ENCODE data around the gene RAB3A. TPM values are rescaled to one million over a fixed set of nuclear protein-coding genes. Genes with fewer than 3 reads are reported as not detected.

RAB3A gene
- total RNA-seq, 1 donor, result 3.8 TPM

DNA sequence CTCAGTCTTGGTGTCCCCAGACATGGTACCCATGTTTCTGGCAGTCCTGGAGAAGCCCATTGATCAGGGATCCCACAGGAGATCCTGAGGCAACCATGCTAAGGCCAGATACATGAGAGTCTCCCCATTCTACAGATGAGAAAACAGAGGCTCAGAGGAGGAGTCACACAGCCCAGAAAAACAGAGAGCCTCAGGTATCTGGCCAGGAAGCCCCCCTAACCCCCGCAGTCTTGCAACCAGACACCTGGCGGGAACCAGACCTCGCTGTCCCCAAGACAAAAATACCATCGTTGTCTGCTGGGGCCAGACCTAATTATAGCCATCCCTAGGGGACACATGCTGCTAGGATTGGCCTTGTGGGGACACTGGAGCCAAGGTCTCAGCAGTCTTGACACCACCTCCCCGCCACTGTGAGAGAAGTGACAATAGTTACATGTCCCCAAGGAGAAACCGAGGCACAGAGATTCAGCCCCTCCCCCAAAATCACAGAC, 24.0 kb upstream of the RAB3A start:
- H3K4me3 ChIP-seq (ENCODE audit: low read length), result no peak overlapping the region
- peaks cover 24% of the 10 kb centered on the region for H3K4me1 ChIP-seq (ENCODE audit: insufficient read depth, low read length)
- H3K9me3 ChIP-seq (ENCODE audit: low read depth, low read length), result no peaks in the 10 kb centered on the region
- peaks cover 46% of the 10 kb centered on the region for H3K27me3 ChIP-seq (ENCODE audit: insufficient read depth, low read length)

DNA sequence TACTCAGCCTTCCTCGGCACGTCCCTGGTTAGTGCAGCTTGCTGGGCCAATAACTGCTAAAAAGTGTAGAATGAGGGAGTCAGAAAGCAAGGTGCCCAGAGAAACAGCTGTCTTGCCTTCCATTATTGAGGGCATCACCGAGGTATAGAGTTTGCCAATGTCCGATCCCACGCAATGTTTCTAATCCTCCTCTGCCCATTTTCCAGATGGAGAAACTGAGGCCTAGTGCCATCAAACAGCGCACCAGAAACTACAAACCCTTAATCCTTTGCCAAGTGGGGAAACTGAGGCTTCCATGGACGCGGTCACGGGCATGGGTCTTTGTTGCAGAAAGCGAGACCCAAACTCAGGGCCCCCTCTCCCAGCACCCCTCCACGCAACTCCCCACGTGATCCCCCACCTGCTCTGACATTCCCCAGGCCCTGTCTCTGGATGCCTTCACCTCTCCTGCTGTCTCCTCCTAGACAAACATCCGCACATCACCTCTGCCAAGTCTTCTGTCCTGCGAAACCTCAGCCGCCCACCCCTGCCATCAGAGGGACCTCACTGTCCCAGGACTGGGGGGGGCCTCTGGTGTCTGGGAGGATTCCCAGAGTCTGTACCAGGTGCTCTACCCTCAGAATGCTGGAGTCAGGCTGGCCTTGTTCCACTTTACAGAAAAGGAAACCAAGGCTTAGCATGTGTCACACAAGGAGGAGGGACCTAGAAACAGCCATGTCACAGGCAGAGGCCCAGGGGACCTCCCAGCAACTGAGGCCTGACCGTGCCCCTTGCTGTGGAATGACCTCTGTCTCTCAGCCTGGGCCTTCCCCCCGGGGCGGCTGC, 23.3 kb upstream of the RAB3A start:
- peaks cover 43% of the 10 kb centered on the region for H3K27me3 ChIP-seq (ENCODE audit: insufficient read depth, low read length)

DNA sequence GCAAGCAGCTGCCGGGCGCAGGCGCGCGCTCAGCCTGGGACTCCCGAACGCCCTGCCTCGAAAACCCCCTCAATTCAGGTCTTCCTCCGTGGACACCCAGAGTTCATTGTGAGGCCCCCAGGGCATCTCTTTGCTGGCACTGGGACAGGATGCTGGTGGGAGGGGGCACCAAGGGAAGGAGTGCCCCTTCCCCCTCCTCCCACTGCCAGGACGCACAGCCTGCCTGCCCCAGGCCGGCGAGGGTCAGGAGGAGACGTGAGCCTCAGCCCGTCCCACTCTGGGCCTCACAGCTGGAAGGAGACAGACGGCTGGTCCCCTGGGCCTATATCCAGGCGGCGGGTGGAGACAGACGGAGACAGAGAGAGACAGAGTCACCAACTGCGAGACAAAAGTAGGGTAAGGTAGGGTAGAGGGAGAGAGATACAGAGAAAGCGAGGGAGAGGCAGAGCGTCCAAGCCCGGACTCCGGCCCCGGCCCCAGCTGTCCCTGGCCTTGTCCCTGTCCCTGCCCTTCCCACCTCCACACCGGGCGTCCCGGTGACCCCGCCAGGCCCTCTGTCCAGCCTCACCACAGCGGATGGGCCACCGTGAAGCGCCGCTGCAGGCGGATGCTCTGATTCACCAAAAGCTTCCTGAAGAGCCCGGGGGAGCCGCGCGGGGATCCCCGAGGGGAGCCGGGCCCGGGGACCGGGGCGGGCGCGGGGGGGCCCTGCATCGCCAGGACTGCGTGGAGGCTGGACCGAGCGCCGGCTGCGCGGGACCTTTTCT, 22.0 kb upstream of the RAB3A start, which contains the start of gene PDE4C:
TSS of gene PDE4C (minus strand) at position 737 of the 767 bp plus-strand sequence. CDS start at position 714, 23 bp downstream.
- peaks cover 46% of the 10 kb centered on the region for H3K27me3 ChIP-seq (ENCODE audit: insufficient read depth, low read length)
- H3K4me1 ChIP-seq (ENCODE audit: insufficient read depth, low read length), result peaks cover 24% of the 10 kb centered on the region
- no peaks in the 10 kb centered on the region for H3K9me3 ChIP-seq (ENCODE audit: low read depth, low read length)
- H3K4me3 ChIP-seq (ENCODE audit: low read length), result no peak within 1 kb of the TSS

More for the DNA sequence above, 23.3 kb upstream of the RAB3A start:
- Histone ChIP-seq H3K9me3 (ENCODE audit: low read depth, low read length) (no peaks in the 10 kb centered on the region), H3K4me1 (ENCODE audit: insufficient read depth, low read length) (peaks cover 24% of the 10 kb centered on the region), H3K4me3 (ENCODE audit: low read length) (no peak overlapping the region)

DNA sequence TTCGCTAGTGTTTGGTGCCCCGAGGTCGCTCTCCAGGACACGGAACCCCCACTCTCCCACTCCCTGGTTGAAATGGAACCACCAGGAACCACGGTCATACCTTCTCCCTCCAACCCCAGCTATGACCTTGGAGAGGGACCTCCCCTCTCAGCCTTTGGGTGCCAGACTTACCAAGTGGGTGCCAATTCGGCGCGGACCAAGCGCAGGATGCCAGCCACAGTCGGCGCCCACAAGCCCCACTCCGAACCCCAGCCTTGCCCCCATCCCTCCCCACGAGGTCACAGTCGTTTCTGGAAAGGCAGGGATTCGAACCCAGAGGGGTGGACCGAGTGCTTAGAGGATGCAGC, 21.5 kb upstream of the RAB3A start:
- no peaks in the 10 kb centered on the region for H3K9me3 ChIP-seq (ENCODE audit: low read depth, low read length)
- no peak overlapping the region for H3K4me3 ChIP-seq (ENCODE audit: low read length)
- peaks cover 24% of the 10 kb centered on the region for H3K4me1 ChIP-seq (ENCODE audit: insufficient read depth, low read length)
- H3K27me3 ChIP-seq (ENCODE audit: insufficient read depth, low read length), result peaks cover 42% of the 10 kb centered on the region

DNA sequence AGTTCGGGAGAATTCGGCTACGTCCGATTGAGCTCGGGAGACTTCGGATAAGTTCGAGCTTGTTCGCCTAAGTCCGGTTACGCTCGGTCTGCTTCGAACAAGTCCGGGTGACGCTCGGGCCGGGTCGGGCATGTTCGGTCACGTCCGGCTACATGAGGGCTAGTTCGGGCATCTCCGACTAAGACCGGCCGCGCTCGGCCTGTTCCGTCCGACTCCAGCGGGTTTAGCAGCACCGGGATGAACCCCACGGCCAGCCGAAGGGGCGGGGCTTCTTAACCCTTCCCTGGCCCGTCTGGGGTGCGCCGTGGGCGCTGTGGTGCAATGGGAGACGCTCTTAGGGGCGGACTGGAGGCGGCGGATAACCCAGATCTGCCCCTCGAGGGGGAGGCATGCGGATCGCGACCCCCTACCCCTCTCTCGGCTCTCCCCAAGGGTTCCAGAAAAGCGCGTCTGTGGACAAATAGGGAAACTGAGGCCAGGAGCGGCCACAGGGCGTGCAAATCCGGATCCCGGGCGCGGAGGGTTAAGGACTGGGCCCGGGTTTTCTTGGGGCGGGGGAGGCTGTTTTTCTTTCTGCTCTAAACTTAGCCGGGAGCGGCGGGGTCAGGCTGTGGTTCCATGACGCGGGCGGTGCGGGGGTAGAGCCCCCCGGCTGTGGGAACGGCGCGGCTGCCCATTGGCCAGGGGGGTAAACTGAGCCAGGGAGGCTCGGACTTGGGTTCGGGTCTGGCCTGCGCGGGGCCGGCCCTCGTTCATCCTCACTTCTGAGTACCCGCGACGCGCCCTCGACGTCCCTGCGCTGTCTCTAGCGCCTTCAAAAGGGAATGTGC, 20.9 kb upstream of the RAB3A start:
- H3K27me3 ChIP-seq (ENCODE audit: insufficient read depth, low read length), result peaks cover 40% of the 10 kb centered on the region
- H3K4me3 ChIP-seq (ENCODE audit: low read length), result peak overlapping the region; percentile 24
- H3K4me1 ChIP-seq (ENCODE audit: insufficient read depth, low read length), result peaks cover 24% of the 10 kb centered on the region
- H3K9me3 ChIP-seq (ENCODE audit: low read depth, low read length), result no peaks in the 10 kb centered on the region

DNA sequence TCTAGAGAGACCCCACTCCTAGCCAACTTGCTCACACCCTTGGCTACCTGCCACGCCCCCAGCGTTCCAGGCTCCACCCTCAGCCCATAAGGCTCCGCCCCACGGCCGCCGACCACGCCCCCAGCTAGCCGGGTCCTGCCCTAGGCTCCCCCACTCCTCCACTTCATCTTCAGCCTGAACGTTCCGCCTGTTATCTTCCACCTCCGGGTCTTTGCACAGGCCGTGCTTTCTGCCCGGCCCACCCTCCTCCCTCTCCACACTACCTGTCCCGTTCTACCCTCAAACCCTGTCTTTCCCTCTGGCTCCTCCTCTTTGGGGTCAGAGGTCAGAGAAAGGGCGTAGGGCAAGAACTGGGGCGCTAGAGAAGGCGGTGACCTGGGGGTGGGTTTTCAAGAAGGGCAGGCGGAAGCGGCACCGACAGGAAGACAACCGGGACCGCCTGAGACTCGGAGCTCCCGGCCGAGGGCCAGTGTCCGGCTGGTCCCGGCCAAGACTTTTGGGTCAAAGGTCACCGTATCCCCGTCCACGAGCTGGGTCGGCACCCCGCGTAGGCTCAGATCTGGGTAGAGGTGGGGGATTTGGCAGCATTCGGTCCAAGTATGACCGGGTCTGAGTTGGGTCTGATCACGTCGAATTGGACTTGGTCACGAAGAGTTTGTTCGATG, 20.1 kb upstream of the RAB3A start:
- H3K4me1 ChIP-seq (ENCODE audit: insufficient read depth, low read length), result peaks cover 24% of the 10 kb centered on the region
- H3K9me3 ChIP-seq (ENCODE audit: low read depth, low read length), result no peaks in the 10 kb centered on the region
- H3K27me3 ChIP-seq (ENCODE audit: insufficient read depth, low read length), result peaks cover 37% of the 10 kb centered on the region
- H3K4me3 ChIP-seq (ENCODE audit: low read length), result peak overlapping the region; percentile 24

- Histone ChIP-seq H3K27me3 (ENCODE audit: insufficient read depth, low read length) (peaks cover 32% of the 10 kb centered on the region), H3K4me3 (ENCODE audit: low read length) (no peak overlapping the region), H3K9me3 (ENCODE audit: low read depth, low read length) (no peaks in the 10 kb centered on the region), H3K4me1 (ENCODE audit: insufficient read depth, low read length) (peaks cover 24% of the 10 kb centered on the region)
These were observed 18.2 kb upstream of the RAB3A start for GRCh38 chr19:18221815-18222725.

GRCh38 chr19:18220632-18221275, 16.9 kb upstream of the RAB3A start:
- Histone ChIP-seq H3K27me3 (ENCODE audit: insufficient read depth, low read length) (peaks cover 22% of the 10 kb centered on the region), H3K9me3 (ENCODE audit: low read depth, low read length) (no peaks in the 10 kb centered on the region), H3K4me1 (ENCODE audit: insufficient read depth, low read length) (peaks cover 20% of the 10 kb centered on the region), H3K4me3 (ENCODE audit: low read length) (no peak overlapping the region)

DNA sequence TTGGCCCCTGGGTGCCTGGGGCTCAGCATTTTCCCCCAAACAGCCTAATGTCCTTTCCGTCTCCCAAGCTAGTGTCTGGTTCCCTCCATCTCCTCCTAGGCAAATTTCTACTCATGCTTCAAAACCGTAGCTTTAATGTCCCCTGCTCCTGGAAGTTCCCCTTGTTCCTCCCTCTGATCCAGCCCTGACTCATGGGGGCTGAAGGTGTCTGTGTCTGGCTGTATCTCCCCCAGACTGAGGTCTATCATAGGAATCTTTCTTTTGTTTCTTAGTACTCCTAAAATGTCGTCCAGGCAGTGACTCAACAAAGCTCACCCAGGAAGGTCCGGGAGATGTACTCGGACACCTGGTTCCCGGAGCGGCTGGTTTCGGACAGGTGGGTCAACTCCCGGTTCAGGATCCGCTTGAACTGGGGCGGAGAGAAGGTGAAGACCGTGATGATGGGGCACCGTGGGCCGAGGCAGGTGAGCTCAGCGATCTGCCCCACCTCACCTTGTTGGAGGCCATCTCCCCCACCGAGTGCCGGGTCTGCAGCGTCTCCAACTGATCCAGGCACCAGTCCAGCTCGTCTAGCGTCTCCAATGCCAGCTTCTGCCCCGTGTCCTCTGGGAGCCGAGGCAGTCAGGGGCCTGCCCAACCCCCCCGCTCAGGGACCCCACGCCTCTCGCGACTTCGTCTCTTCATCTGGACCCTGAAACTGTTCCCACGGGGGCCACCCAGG, 16.2 kb upstream of the RAB3A start:
- H3K27me3 ChIP-seq (ENCODE audit: insufficient read depth, low read length), result peaks cover 16% of the 10 kb centered on the region
- H3K4me1 ChIP-seq (ENCODE audit: insufficient read depth, low read length), result peaks cover 13% of the 10 kb centered on the region
- H3K9me3 ChIP-seq (ENCODE audit: low read depth, low read length), result no peaks in the 10 kb centered on the region
- H3K4me3 ChIP-seq (ENCODE audit: low read length), result no peak overlapping the region

GRCh38 chr19:18218600-18218999, 14.8 kb upstream of the RAB3A start:
- Histone ChIP-seq H3K27me3 (ENCODE audit: insufficient read depth, low read length) (peaks cover 9% of the 10 kb centered on the region), H3K9me3 (ENCODE audit: low read depth, low read length) (no peaks in the 10 kb centered on the region), H3K4me3 (ENCODE audit: low read length) (no peak overlapping the region), H3K4me1 (ENCODE audit: insufficient read depth, low read length) (no peaks in the 10 kb centered on the region)

DNA sequence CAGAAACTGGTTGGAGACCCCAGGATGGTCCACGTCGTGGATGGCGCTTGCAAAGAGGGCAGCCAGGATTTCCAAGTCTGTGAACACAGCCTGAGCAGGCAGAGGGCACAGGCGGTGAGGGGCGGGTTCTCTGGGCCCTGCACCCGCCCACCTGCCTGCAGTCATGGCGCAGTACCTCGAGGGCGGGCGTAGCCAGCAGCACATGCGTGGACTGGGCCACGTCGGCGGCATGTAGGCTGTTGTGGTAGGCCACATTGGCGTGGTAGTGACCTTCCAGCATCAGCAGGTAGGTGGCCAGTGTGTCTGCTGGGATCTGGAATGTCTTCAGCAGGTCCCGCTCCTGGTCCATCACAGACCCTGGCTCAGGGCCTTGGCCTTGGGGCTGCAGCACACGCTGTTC, 14.3 kb upstream of the RAB3A start:
- H3K4me3 ChIP-seq (ENCODE audit: low read length), result no peak overlapping the region
- peaks cover 9% of the 10 kb centered on the region for H3K27me3 ChIP-seq (ENCODE audit: insufficient read depth, low read length)

DNA sequence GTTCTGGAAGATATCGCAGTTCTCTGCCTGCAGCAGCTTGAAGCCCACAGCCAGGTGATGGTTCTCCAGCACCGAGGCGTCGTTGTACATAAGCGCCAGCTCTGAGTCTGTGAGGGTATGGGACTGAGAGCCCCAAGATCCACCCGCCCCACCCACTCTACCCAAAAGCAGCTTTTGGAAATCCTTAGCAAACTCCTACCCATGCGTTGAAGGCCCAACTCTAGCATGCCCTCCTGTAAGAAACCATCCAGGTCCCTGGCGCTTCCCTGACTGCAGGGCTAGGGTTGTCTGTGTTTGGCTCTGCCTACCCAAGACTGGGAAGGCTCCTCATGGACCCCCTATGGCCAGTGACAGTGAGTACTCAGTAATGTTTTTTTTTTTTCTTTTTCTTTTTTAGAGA, 12.9 kb upstream of the RAB3A start:
- H3K27me3 ChIP-seq (ENCODE audit: insufficient read depth, low read length), result peaks cover 4% of the 10 kb centered on the region
- H3K9me3 ChIP-seq (ENCODE audit: low read depth, low read length), result no peaks in the 10 kb centered on the region
- H3K4me1 ChIP-seq (ENCODE audit: insufficient read depth, low read length), result no peaks in the 10 kb centered on the region
- H3K4me3 ChIP-seq (ENCODE audit: low read length), result no peak overlapping the region

More for the DNA sequence above, 14.3 kb upstream of the RAB3A start:
- Histone ChIP-seq H3K9me3 (ENCODE audit: low read depth, low read length) (no peaks in the 10 kb centered on the region), H3K4me1 (ENCODE audit: insufficient read depth, low read length) (no peaks in the 10 kb centered on the region)

Data from mononuclear cell (primary cell).